CD4-positive, alpha-beta T cell treated with Interferon gamma for 1 hour (primary cell): ENCODE measurements around the gene MAPKAPK3.
"Not testable (repeated sequence)": the region's sequence is repeated elsewhere in the genome, so short reads cannot be mapped to it uniquely, and the experiment has no call there.

Experiments
- DNase-seq: peaks from one replicate; pipeline ENCODE4 v3.0.0-alpha.2; 2020

Gene MAPKAPK3

GRCh38 chr3:50657816-50658215 lies 40.9 kb downstream of the MAPKAPK3 start:
- DNase-seq, result no peak

- no peak for DNase-seq
Measured at GRCh38 chr3:50658416-50658815, 41.5 kb downstream of the MAPKAPK3 start.

- no peak for DNase-seq
Measured at GRCh38 chr3:50658831-50659230, 41.9 kb downstream of the MAPKAPK3 start.

- no peak for DNase-seq
Measured at GRCh38 chr3:50660386-50660785, 43.4 kb downstream of the MAPKAPK3 start.

- no peak for DNase-seq
Measured at GRCh38 chr3:50661321-50661837, 44.4 kb downstream of the MAPKAPK3 start.

- DNase-seq, result no peak
Measured at GRCh38 chr3:50662408-50662807, 45.5 kb downstream of the MAPKAPK3 start.

- no peak for DNase-seq
Measured at GRCh38 chr3:50665081-50665840, 48.3 kb downstream of the MAPKAPK3 start.

- not testable (repeated sequence) for DNase-seq
Measured at GRCh38 chr3:50665841-50666115, 48.8 kb downstream of the MAPKAPK3 start.

GRCh38 chr3:50666837-50667236 lies 49.9 kb downstream of the MAPKAPK3 start:
- DNase-seq, result no peak

- no peak for DNase-seq
Measured at GRCh38 chr3:50671331-50671730, 54.4 kb downstream of the MAPKAPK3 start.

- no peak for DNase-seq
Measured at GRCh38 chr3:50672656-50673055, 55.7 kb downstream of the MAPKAPK3 start.

GRCh38 chr3:50673931-50674330 lies 57.0 kb downstream of the MAPKAPK3 start:
- no peak for DNase-seq

GRCh38 chr3:50674349-50675178 lies 57.6 kb downstream of the MAPKAPK3 start, which contains the start of gene DOCK3:
Gene DOCK3 (plus strand): TSS chr3:50674927. CDS start chr3:50675264, 337 bp downstream.
- peak; percentile 58 for DNase-seq

- peak; percentile 30 for DNase-seq
Measured at GRCh38 chr3:50675179-50676030, 58.5 kb downstream of the MAPKAPK3 start.

- DNase-seq, result no peak
Measured at GRCh38 chr3:50676031-50676705, 59.2 kb downstream of the MAPKAPK3 start.

GRCh38 chr3:50687127-50687751 lies 70.3 kb downstream of the MAPKAPK3 start:
- no peak for DNase-seq

- no peak for DNase-seq
Measured at GRCh38 chr3:50687916-50688315, 71.0 kb downstream of the MAPKAPK3 start.

GRCh38 chr3:50688602-50689001 lies 71.7 kb downstream of the MAPKAPK3 start:
- DNase-seq, result not testable (repeated sequence)

GRCh38 chr3:50689558-50689957 lies 72.6 kb downstream of the MAPKAPK3 start:
- DNase-seq, result no peak

- DNase-seq, result no peak
Measured at GRCh38 chr3:50695031-50695430, 78.1 kb downstream of the MAPKAPK3 start.

GRCh38 chr3:50696276-50696675 lies 79.3 kb downstream of the MAPKAPK3 start:
- DNase-seq, result no peak

- no peak for DNase-seq
Measured at GRCh38 chr3:50698269-50698668, 81.3 kb downstream of the MAPKAPK3 start.
